ENCODE measurements around the gene DCTN5.
"Not testable (repeated sequence)": the region's sequence is repeated elsewhere in the genome, so short reads cannot be mapped to it uniquely, and the experiment has no call there.

The DCTN5 gene

GRCh38 chr16:23694644-23695373, 53.5 kb downstream of the DCTN5 start:
- peak; percentile 17 for DNase-seq

GRCh38 chr16:23695756-23696155, 54.5 kb downstream of the DCTN5 start:
- DNase-seq = no peak

- no peak for DNase-seq
These were observed 57.8 kb downstream of the DCTN5 start for GRCh38 chr16:23699100-23699499.

- no peak for DNase-seq
These were observed 58.8 kb downstream of the DCTN5 start for GRCh38 chr16:23700093-23700492.

GRCh38 chr16:23700509-23700908, 59.2 kb downstream of the DCTN5 start:
- no peak for DNase-seq

GRCh38 chr16:23701045-23701444, 59.8 kb downstream of the DCTN5 start:
- DNase-seq = no peak

- no peak for DNase-seq
These were observed 61.7 kb downstream of the DCTN5 start for GRCh38 chr16:23702951-23703350.

GRCh38 chr16:23704772-23705516, 63.7 kb downstream of the DCTN5 start:
- DNase-seq = no peak

GRCh38 chr16:23705517-23705902, 64.2 kb downstream of the DCTN5 start:
- DNase-seq = no peak

- DNase-seq = no peak
These were observed 65.2 kb downstream of the DCTN5 start for GRCh38 chr16:23706439-23706838.

- DNase-seq = no peak
These were observed 68.3 kb downstream of the DCTN5 start for GRCh38 chr16:23709536-23709935.

GRCh38 chr16:23710008-23710407, 68.7 kb downstream of the DCTN5 start:
- DNase-seq = no peak

GRCh38 chr16:23710504-23710903, 69.2 kb downstream of the DCTN5 start:
- DNase-seq = no peak

GRCh38 chr16:23711785-23712184, 70.5 kb downstream of the DCTN5 start:
- DNase-seq = no peak

GRCh38 chr16:23712976-23713375, 71.7 kb downstream of the DCTN5 start, which contains the start of gene ERN2:
TSS of gene ERN2 (minus strand) at chr16:23713222. CDS start at chr16:23713187, 35 bp downstream.
- peak; percentile 18 for DNase-seq

GRCh38 chr16:23716484-23716883, 75.2 kb downstream of the DCTN5 start:
- DNase-seq = no peak

GRCh38 chr16:23722613-23723240, 81.5 kb downstream of the DCTN5 start:
- not testable (repeated sequence) for DNase-seq

GRCh38 chr16:23724096-23724784, 83.0 kb downstream of the DCTN5 start:
- no peak for DNase-seq

- DNase-seq = no peak
These were observed 83.5 kb downstream of the DCTN5 start for GRCh38 chr16:23724785-23725131.

- no peak for DNase-seq
These were observed 85.4 kb downstream of the DCTN5 start for GRCh38 chr16:23726710-23727109.
